ENCODE measurements around the gene TCFL5.

Gene TCFL5

DNA sequence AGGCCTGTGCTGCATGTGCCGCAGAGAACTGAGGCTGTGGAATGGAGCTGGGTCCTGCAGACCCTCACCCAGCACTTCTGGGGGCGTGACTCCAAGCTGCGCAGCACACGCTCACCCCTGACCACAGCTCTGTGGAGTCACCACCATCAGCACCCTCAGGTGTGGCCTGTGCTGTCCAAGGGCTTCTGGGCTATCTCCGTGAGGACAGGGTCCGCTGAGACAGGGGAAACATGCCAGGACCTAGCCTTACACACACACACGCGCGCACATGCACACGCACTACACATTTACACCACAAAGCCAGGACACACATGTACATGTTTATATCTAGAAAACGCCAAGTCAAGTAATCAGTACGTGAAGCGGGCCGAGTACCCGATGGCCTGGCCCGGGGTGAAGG is 26.8 kb upstream of the TCFL5 start:
- H3K79me1 ChIP-seq (replicated peaks; ENCODE audit: low read length, poor library complexity, severe bottlenecking) = peaks cover 23% of the 10 kb centered on the region
- H3K18ac ChIP-seq (ENCODE audit: low read depth in 1 of 2, low read length in 2 of 2) = peak overlapping the region in 1 of 2 experiments; percentile 63
- peaks cover 30% of the 10 kb centered on the region for H3K4me1 ChIP-seq (ENCODE audit: control insufficient read depth, insufficient read depth, low read depth, low read length)
- peak overlapping the region; percentile 79 for H3K27ac ChIP-seq (ENCODE audit: low read length, poor library complexity, severe bottlenecking)
- H3K36me3 ChIP-seq (ENCODE audit: control insufficient read depth in 1 of 2, insufficient read depth in 2 of 2, low read depth in 1 of 2, low read length in 2 of 2) = peaks cover 67 to 84% of the 10 kb centered on the region in 2 experiments
- H3K14ac ChIP-seq (ENCODE audit: low read length in 2 of 2) = peak overlapping the region in 1 of 2 experiments; percentile 46
- H3K4ac ChIP-seq (ENCODE audit: low read depth in 1 of 2, low read length in 2 of 2) = no peak overlapping the region
- H3K9ac ChIP-seq (ENCODE audit: low read length) = no peak overlapping the region
- no peak overlapping the region for H2BK15ac ChIP-seq (ENCODE audit: low read depth, poor library complexity, severe bottlenecking)
- no peaks in the 10 kb centered on the region for H3K27me3 ChIP-seq (ENCODE audit: control insufficient read depth in 1 of 2, insufficient read depth in 1 of 2, low read length in 2 of 2)
- no peak overlapping the region for H3K4me2 ChIP-seq (ENCODE audit: low read length, poor library complexity, severe bottlenecking)
- no peak overlapping the region for H2BK5ac ChIP-seq (ENCODE audit: low read depth, low read length, poor library complexity, severe bottlenecking)
- no peaks in the 10 kb centered on the region for H3K9me3 ChIP-seq (ENCODE audit: control insufficient read depth, low read length)
- H3K4me3 ChIP-seq (ENCODE audit: insufficient read depth in 1 of 2, low read depth in 1 of 2, low read length in 2 of 2) = no peak overlapping the region
- H2BK12ac ChIP-seq (ENCODE audit: low read length in 2 of 2) = no peak overlapping the region
- peak overlapping the region; percentile 58 for H4K91ac ChIP-seq (ENCODE audit: low read length)
- no peak overlapping the region for H3K23ac ChIP-seq (ENCODE audit: low read length in 2 of 2)
- no peak for DNase-seq
- peak overlapping the region; percentile 43 for H2AK5ac ChIP-seq (ENCODE audit: low read length, severe bottlenecking)
- H2BK120ac ChIP-seq (ENCODE audit: low read depth, low read length) = no peak overlapping the region
- no peak overlapping the region for H2AFZ ChIP-seq (ENCODE audit: low read depth, low read length)
- H4K8ac ChIP-seq (ENCODE audit: low read length) = no peak overlapping the region
- 98% methylated on average over 16 of the region's 16 CpGs for WGBS

GRCh38 chr20:62887860-62888239 is 26.2 kb upstream of the TCFL5 start:
- peaks cover 64 to 78% of the 10 kb centered on the region in 2 experiments for H3K36me3 ChIP-seq (ENCODE audit: control insufficient read depth in 1 of 2, insufficient read depth in 2 of 2, low read depth in 1 of 2, low read length in 2 of 2)
- H2BK12ac ChIP-seq (ENCODE audit: low read length in 2 of 2) = peak overlapping the region in 1 of 2 experiments; percentile 55
- no peak overlapping the region for H3K23ac ChIP-seq (ENCODE audit: low read length in 2 of 2)
- H3K4me2 ChIP-seq (ENCODE audit: low read length, poor library complexity, severe bottlenecking) = no peak overlapping the region
- peak overlapping the region; percentile 45 to 63 for H3K18ac ChIP-seq (ENCODE audit: low read depth in 1 of 2, low read length in 2 of 2)
- H3K9me3 ChIP-seq (ENCODE audit: control insufficient read depth, low read length) = no peaks in the 10 kb centered on the region
- H2BK120ac ChIP-seq (ENCODE audit: low read depth, low read length) = no peak overlapping the region
- H2BK5ac ChIP-seq (ENCODE audit: low read depth, low read length, poor library complexity, severe bottlenecking) = no peak overlapping the region
- peak overlapping the region; percentile 74 for H4K8ac ChIP-seq (ENCODE audit: low read length)
- peak overlapping the region; percentile 25 for H4K91ac ChIP-seq (ENCODE audit: low read length)
- no peaks in the 10 kb centered on the region for H3K27me3 ChIP-seq (ENCODE audit: control insufficient read depth in 1 of 2, insufficient read depth in 1 of 2, low read length in 2 of 2)
- peaks cover 23% of the 10 kb centered on the region for H3K79me1 ChIP-seq (replicated peaks; ENCODE audit: low read length, poor library complexity, severe bottlenecking)
- H3K4me3 ChIP-seq (ENCODE audit: insufficient read depth in 1 of 2, low read depth in 1 of 2, low read length in 2 of 2) = no peak overlapping the region
- no peak overlapping the region for H2BK15ac ChIP-seq (ENCODE audit: low read depth, poor library complexity, severe bottlenecking)
- peak overlapping the region in 1 of 2 experiments; percentile 46 for H3K14ac ChIP-seq (ENCODE audit: low read length in 2 of 2)
- peak overlapping the region; percentile 79 for H3K27ac ChIP-seq (ENCODE audit: low read length, poor library complexity, severe bottlenecking)
- H2AFZ ChIP-seq (ENCODE audit: low read depth, low read length) = no peak overlapping the region
- 80% methylated on average over 7 of the region's 7 CpGs for WGBS
- no peak overlapping the region for H3K4ac ChIP-seq (ENCODE audit: low read depth in 1 of 2, low read length in 2 of 2)
- H3K4me1 ChIP-seq (ENCODE audit: control insufficient read depth, insufficient read depth, low read depth, low read length) = peaks cover 30% of the 10 kb centered on the region
- no peak for DNase-seq
- H3K9ac ChIP-seq (ENCODE audit: low read length) = no peak overlapping the region
- H2AK5ac ChIP-seq (ENCODE audit: low read length, severe bottlenecking) = peak overlapping the region; percentile 33

DNA sequence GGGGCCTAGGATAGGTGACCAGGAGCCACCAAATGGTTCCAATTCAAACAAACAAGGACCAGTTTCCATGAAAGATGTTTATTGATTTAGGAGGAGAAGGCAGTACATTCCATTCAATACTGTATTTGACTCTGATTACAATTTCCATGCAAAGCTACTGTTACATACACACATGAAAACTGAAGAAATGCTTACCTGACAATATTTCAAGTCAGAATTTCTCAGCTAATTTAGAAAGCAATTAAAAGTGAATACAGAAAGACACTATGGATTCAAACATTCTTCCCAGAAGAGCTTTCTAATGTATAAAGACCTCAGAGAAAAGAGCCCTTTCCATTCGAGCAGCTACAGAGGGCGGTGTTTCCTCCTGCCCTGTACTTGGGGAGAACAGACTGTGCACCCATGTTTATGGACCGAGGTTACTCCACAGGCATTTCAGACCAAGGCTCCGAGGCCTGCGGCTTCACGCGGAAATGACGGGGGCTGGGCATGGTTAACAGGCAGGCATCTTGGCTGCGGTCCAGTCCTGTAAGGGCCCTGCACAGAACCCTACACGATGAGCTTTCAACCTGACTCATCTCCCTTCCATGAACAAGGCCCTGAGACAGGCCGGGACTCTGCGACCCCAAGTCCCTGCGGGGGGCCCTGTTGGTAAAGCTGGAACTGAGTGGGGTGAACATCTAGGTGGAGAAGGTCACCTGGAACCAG is 25.7 kb upstream of the TCFL5 start:
- Histone ChIP-seq H2AK5ac (ENCODE audit: low read length, severe bottlenecking) (peak overlapping the region; percentile 3), H3K79me1 (replicated peaks; ENCODE audit: low read length, poor library complexity, severe bottlenecking) (peaks cover 21% of the 10 kb centered on the region), H4K91ac (ENCODE audit: low read length) (no peak overlapping the region), H3K36me3 (ENCODE audit: control insufficient read depth in 1 of 2, insufficient read depth in 2 of 2, low read depth in 1 of 2, low read length in 2 of 2) (peaks cover 60 to 73% of the 10 kb centered on the region in 2 experiments), H3K4ac (ENCODE audit: low read depth in 1 of 2, low read length in 2 of 2) (no peak overlapping the region), H3K4me3 (ENCODE audit: insufficient read depth in 1 of 2, low read depth in 1 of 2, low read length in 2 of 2) (no peak overlapping the region), H2AFZ (ENCODE audit: low read depth, low read length) (no peak overlapping the region), H3K9me3 (ENCODE audit: control insufficient read depth, low read length) (no peaks in the 10 kb centered on the region), H3K4me1 (ENCODE audit: control insufficient read depth, insufficient read depth, low read depth, low read length) (peaks cover 31% of the 10 kb centered on the region), H2BK12ac (ENCODE audit: low read length in 2 of 2) (peak overlapping the region in 1 of 2 experiments; percentile 55), H2BK5ac (ENCODE audit: low read depth, low read length, poor library complexity, severe bottlenecking) (no peak overlapping the region), H2BK15ac (ENCODE audit: low read depth, poor library complexity, severe bottlenecking) (no peak overlapping the region), H3K23ac (ENCODE audit: low read length in 2 of 2) (no peak overlapping the region), H3K27ac (ENCODE audit: low read length, poor library complexity, severe bottlenecking) (peak overlapping the region; percentile 79), H4K8ac (ENCODE audit: low read length) (peak overlapping the region; percentile 74), H3K18ac (ENCODE audit: low read depth in 1 of 2, low read length in 2 of 2) (peak overlapping the region in 1 of 2 experiments; percentile 63), H3K27me3 (ENCODE audit: control insufficient read depth in 1 of 2, insufficient read depth in 1 of 2, low read length in 2 of 2) (no peaks in the 10 kb centered on the region), H3K9ac (ENCODE audit: low read length) (no peak overlapping the region), H3K4me2 (ENCODE audit: low read length, poor library complexity, severe bottlenecking) (no peak overlapping the region), H2BK120ac (ENCODE audit: low read depth, low read length) (no peak overlapping the region), H3K14ac (ENCODE audit: low read length in 2 of 2) (no peak overlapping the region)
- 37% methylated on average over 11 of the region's 13 CpGs for WGBS
- DNase-seq = peak; percentile 96

DNA sequence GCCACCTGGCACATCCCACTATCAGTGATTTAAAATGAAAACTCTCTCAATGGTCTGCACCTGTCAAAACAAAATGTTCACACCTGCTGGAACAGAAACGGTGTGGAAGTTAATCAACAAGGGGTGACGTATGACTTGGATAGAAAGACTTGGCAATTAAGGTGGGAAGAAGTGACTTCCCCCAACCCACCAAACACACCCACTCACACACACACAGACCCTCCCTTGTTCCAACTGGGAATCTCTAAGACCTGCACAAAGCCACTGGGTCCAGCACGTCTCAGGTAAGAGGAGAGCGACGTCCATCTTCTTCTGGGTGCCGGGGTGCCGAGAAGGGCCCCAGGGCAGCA is 25.1 kb upstream of the TCFL5 start:
- no peak overlapping the region for H3K23ac ChIP-seq (ENCODE audit: low read length in 2 of 2)
- H3K9me3 ChIP-seq (ENCODE audit: control insufficient read depth, low read length) = no peaks in the 10 kb centered on the region
- H2BK15ac ChIP-seq (ENCODE audit: low read depth, poor library complexity, severe bottlenecking) = no peak overlapping the region
- H3K14ac ChIP-seq (ENCODE audit: low read length in 2 of 2) = no peak overlapping the region
- no peak overlapping the region for H2BK5ac ChIP-seq (ENCODE audit: low read depth, low read length, poor library complexity, severe bottlenecking)
- peak overlapping the region; percentile 5 for H4K8ac ChIP-seq (ENCODE audit: low read length)
- H3K9ac ChIP-seq (ENCODE audit: low read length) = no peak overlapping the region
- peaks cover 64 to 70% of the 10 kb centered on the region in 2 experiments for H3K36me3 ChIP-seq (ENCODE audit: control insufficient read depth in 1 of 2, insufficient read depth in 2 of 2, low read depth in 1 of 2, low read length in 2 of 2)
- no peak overlapping the region for H3K4me3 ChIP-seq (ENCODE audit: insufficient read depth in 1 of 2, low read depth in 1 of 2, low read length in 2 of 2)
- H3K4me2 ChIP-seq (ENCODE audit: low read length, poor library complexity, severe bottlenecking) = no peak overlapping the region
- no peak overlapping the region for H2BK120ac ChIP-seq (ENCODE audit: low read depth, low read length)
- H3K27me3 ChIP-seq (ENCODE audit: control insufficient read depth in 1 of 2, insufficient read depth in 1 of 2, low read length in 2 of 2) = no peaks in the 10 kb centered on the region
- no peak overlapping the region for H2BK12ac ChIP-seq (ENCODE audit: low read length in 2 of 2)
- no peak overlapping the region for H2AFZ ChIP-seq (ENCODE audit: low read depth, low read length)
- H3K18ac ChIP-seq (ENCODE audit: low read depth in 1 of 2, low read length in 2 of 2) = no peak overlapping the region
- no peak overlapping the region for H3K4ac ChIP-seq (ENCODE audit: low read depth in 1 of 2, low read length in 2 of 2)
- peaks cover 21% of the 10 kb centered on the region for H3K79me1 ChIP-seq (replicated peaks; ENCODE audit: low read length, poor library complexity, severe bottlenecking)
- 94% methylated on average over 7 of the region's 7 CpGs for WGBS
- peaks cover 31% of the 10 kb centered on the region for H3K4me1 ChIP-seq (ENCODE audit: control insufficient read depth, insufficient read depth, low read depth, low read length)
- H2AK5ac ChIP-seq (ENCODE audit: low read length, severe bottlenecking) = peak overlapping the region; percentile 3
- DNase-seq = no peak
- H4K91ac ChIP-seq (ENCODE audit: low read length) = no peak overlapping the region
- peak overlapping the region; percentile 25 for H3K27ac ChIP-seq (ENCODE audit: low read length, poor library complexity, severe bottlenecking)

Measured in mesenchymal stem cell (in vitro differentiated cells and primary cell).